Uterus (tissue), 2 donors: ENCODE measurements around the gene GTPBP4.

ENCODE experiments used
- POLR2A ChIP-seq, 2 donors: fragments of 450-650 bp; IDR thresholded peaks; one replicate each; pipeline ENCODE4 v1.6.1; 2016; ENCODE audit warnings: antibody characterized with exemption in 2 of 2, mild to moderate bottlenecking in 1 of 2, moderate library complexity in 1 of 2
- TF ChIP-seq, protein P1 (sequence below), 4 experiments: fragments of 200-600 bp in 2 of 4; fragments of 450-650 bp in 2 of 4; sonication (generic) in 2 of 4; IDR thresholded peaks; one replicate each; pipeline ENCODE4 v1.5.1; 2016 to 2019; ENCODE audit warnings: antibody characterized with exemption in 4 of 4, mild to moderate bottlenecking in 2 of 4, moderate library complexity in 1 of 4

DNA sequence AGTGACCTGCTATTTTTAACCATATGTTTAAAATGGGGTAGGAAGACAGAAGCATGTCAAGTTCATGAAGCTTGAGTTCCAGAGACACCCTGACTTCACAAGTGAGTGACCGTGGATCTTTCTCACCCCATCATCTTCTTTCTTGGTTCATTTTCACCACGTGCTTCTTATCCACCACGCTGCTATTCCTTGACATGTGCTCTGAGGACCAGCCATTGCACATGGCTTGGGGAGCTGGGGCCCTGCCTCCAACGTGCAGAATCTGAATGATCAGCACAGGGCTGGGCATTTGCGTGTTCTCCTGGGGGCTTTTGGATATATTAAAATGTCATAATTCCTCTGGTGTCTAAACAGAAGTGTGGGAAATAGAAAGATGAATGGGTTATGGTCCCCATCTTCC is 25.0 kb upstream of the GTPBP4 start:
- TF ChIP-seq, protein P1, sequence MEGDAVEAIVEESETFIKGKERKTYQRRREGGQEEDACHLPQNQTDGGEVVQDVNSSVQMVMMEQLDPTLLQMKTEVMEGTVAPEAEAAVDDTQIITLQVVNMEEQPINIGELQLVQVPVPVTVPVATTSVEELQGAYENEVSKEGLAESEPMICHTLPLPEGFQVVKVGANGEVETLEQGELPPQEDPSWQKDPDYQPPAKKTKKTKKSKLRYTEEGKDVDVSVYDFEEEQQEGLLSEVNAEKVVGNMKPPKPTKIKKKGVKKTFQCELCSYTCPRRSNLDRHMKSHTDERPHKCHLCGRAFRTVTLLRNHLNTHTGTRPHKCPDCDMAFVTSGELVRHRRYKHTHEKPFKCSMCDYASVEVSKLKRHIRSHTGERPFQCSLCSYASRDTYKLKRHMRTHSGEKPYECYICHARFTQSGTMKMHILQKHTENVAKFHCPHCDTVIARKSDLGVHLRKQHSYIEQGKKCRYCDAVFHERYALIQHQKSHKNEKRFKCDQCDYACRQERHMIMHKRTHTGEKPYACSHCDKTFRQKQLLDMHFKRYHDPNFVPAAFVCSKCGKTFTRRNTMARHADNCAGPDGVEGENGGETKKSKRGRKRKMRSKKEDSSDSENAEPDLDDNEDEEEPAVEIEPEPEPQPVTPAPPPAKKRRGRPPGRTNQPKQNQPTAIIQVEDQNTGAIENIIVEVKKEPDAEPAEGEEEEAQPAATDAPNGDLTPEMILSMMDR (IDR thresholded peaks at IDR 0.05), result no peak
- no peak for TF ChIP-seq POLR2A (IDR thresholded peaks at IDR 0.05)
